Breast epithelium (tissue), 3 donors: ENCODE results near the gene AHSP.

Experiments
- POLR2A ChIP-seq: fragments of 450-650 bp; IDR thresholded peaks from one replicate; pipeline ENCODE4 v1.6.1; 2016; ENCODE audit warnings: antibody characterized with exemption, mild to moderate bottlenecking, moderate library complexity
- TF ChIP-seq, protein P1 (sequence below), 3 donors: fragments of 450-650 bp; IDR thresholded peaks; one replicate each; pipeline ENCODE4 v1.5.1; 2016 to 2017; ENCODE audit warnings: antibody characterized with exemption in 3 of 3, mild to moderate bottlenecking in 3 of 3, moderate library complexity in 3 of 3

GRCh38 chr16:31486045-31486444, 41.7 kb upstream of the AHSP start:
- TF ChIP-seq POLR2A, result no peak
- TF ChIP-seq, protein P1, sequence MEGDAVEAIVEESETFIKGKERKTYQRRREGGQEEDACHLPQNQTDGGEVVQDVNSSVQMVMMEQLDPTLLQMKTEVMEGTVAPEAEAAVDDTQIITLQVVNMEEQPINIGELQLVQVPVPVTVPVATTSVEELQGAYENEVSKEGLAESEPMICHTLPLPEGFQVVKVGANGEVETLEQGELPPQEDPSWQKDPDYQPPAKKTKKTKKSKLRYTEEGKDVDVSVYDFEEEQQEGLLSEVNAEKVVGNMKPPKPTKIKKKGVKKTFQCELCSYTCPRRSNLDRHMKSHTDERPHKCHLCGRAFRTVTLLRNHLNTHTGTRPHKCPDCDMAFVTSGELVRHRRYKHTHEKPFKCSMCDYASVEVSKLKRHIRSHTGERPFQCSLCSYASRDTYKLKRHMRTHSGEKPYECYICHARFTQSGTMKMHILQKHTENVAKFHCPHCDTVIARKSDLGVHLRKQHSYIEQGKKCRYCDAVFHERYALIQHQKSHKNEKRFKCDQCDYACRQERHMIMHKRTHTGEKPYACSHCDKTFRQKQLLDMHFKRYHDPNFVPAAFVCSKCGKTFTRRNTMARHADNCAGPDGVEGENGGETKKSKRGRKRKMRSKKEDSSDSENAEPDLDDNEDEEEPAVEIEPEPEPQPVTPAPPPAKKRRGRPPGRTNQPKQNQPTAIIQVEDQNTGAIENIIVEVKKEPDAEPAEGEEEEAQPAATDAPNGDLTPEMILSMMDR (IDR thresholded peaks at IDR 0.05), result no peak
